Osteocyte (in vitro differentiated cells): ENCODE measurements around the gene TYK2. TPM values are rescaled to one million over a fixed set of nuclear protein-coding genes. Genes with fewer than 3 reads are reported as not detected.
A peak's percentile ranks its signal among the peaks of the same experiment; 100 is the strongest.

ENCODE experiments used
- DNase-seq: peaks from one replicate; pipeline ENCODE4 v3.0.0; 2021; ENCODE audit warnings: mixed read lengths; ENCODE audit not compliant: unreplicated experiment; ENCODE audit errors: extremely low spot score
- H3K27ac Mint-ChIP-seq: one replicate; pipeline ENCODE4 v1.8.0; 2021; ENCODE audit warnings: mild to moderate bottlenecking, mixed read lengths; ENCODE audit not compliant: unreplicated experiment
- H3K27me3 Mint-ChIP-seq: one replicate; pipeline ENCODE4 v1.8.0; 2021; ENCODE audit warnings: mixed read lengths; ENCODE audit not compliant: unreplicated experiment
- H3K36me3 Mint-ChIP-seq: one replicate; pipeline ENCODE4 v1.8.0; 2021; ENCODE audit warnings: mixed read lengths; ENCODE audit not compliant: unreplicated experiment
- H3K4me1 Mint-ChIP-seq: one replicate; pipeline ENCODE4 v1.8.0; 2021; ENCODE audit warnings: mixed read lengths; ENCODE audit not compliant: unreplicated experiment
- H3K4me3 Mint-ChIP-seq: one replicate; pipeline ENCODE4 v1.8.0; 2021; ENCODE audit warnings: mild to moderate bottlenecking, moderate library complexity, mixed read lengths; ENCODE audit not compliant: unreplicated experiment
- H3K9me3 Mint-ChIP-seq: one replicate; pipeline ENCODE4 v1.8.0; 2021; ENCODE audit warnings: mixed read lengths; ENCODE audit not compliant: unreplicated experiment
- CTCF ChIP-seq: fragments of 200-600 bp; sonication (generic); IDR thresholded peaks from 2 replicates; pipeline ENCODE4 v1.5.0; 2021; ENCODE audit warnings: antibody characterized with exemption, mild to moderate bottlenecking, moderate library complexity
- total RNA-seq: library from RNA; stranded (reverse); gene quantifications from 2 replicates; pipeline ENCODE4 v1.2.1, GENCODE V29; 2021

TYK2 gene
- total RNA-seq, 1 donor from 2014 or later = 136 TPM

DNA sequence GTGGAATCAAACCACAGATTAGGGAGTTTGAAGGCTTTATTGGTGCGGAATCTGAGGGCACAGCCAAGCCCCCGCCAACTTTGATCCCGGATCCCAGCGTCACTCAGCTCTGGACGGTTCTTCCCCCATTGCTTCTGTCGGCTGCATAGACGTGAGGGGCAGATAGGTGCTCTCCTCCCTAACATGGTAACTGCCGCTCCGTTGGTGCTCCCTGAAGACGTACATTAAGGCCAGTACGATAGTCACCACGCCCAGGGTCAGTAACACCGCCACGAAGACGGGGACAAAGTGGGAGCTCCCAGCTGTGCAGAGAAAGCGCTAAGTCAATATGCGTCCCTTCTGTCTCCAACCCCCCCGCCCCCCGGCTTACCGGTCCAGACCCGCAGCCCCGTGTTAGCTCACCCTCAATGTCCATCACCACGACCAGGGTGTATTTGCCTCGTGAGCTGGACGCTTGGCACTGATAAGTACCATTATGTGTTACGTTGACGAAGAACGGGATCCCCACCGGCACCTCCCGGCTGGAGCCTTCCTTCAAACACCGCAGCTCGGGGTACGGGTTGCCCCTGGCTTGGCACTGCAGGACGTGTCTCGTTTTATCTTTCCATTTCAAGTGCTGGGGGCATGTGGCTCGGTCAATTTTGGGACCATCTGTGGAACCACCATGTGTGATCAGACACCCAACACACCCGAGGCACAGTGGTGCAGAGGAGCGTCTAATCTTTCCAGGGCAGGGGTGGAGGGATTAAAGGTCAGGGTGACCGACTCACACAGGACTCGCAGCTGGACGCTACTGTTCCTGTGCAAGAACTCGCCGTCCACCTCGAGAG is 46.4 kb downstream of the TYK2 start:
- no peaks in the 10 kb centered on the region for H3K27me3 Mint-ChIP-seq
- H3K4me3 Mint-ChIP-seq = peak overlapping the region; percentile 95
- DNase-seq = no peak
- peak overlapping the region; percentile 99 for H3K27ac Mint-ChIP-seq
- peaks cover 25% of the 10 kb centered on the region for H3K4me1 Mint-ChIP-seq
- H3K9me3 Mint-ChIP-seq = no peaks in the 10 kb centered on the region
- no peak for TF ChIP-seq CTCF
- peaks cover 7% of the 10 kb centered on the region for H3K36me3 Mint-ChIP-seq

DNA sequence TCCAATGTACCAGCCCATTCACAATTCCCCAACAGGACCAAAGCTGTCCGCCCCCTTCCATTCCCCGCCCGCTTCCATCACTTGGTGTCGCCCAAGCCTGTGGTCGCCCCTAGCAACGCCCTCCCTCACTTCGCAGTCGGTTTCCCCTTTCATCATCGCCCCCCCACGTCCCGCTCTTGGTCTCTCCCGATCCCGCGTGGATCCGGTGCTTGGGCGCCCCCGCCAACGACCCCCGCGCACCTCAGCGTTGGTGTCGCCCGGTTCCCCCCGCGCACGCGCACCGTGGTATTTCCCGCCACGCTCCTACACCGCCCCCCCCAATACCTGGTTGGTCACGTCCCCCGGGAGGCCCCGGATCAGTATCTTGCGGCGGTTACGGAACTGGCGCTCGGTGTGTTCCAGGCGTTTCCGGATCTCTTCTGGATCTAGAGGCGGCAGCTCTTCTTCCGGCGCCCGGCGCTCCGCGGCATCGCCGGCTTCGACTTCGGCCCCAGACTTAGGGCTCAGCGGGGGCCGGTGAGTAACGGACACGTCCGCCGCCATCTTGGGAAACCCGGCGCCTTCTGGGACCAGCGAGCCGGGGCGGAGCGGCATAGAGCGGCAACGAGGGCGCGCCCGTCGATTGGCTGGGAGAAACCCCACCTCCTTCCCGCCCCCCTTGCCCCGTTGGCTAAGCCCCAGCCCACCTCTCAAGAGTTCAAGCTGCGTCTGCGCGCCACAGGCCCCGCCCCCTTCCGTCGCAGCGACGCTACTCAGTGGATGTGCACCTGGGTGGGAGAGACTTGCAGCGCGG is 47.2 kb downstream of the TYK2 start, which contains the start of gene RAVER1:
TSS of gene RAVER1 (minus strand) at position 565 of the 793 bp plus-strand sequence. CDS start at position 543, 22 bp downstream.
- peaks cover 10% of the 10 kb centered on the region for H3K36me3 Mint-ChIP-seq
- DNase-seq = peak; percentile 99
- TF ChIP-seq CTCF = no peak
- H3K4me3 Mint-ChIP-seq = peak within 1 kb of the TSS; percentile 95
- H3K4me1 Mint-ChIP-seq = peaks cover 25% of the 10 kb centered on the region
- H3K9me3 Mint-ChIP-seq = no peaks in the 10 kb centered on the region
- H3K27me3 Mint-ChIP-seq = no peaks in the 10 kb centered on the region
- H3K27ac Mint-ChIP-seq = peak within 1 kb of the TSS; percentile 99

GRCh38 chr19:10332158-10332964 is 48.0 kb downstream of the TYK2 start:
- DNase-seq = no peak
- H3K4me3 Mint-ChIP-seq = peak overlapping the region; percentile 95
- no peaks in the 10 kb centered on the region for H3K9me3 Mint-ChIP-seq
- H3K27ac Mint-ChIP-seq = peak overlapping the region; percentile 99
- peaks cover 25% of the 10 kb centered on the region for H3K4me1 Mint-ChIP-seq
- peak; percentile 25 for TF ChIP-seq CTCF
- no peaks in the 10 kb centered on the region for H3K27me3 Mint-ChIP-seq
- H3K36me3 Mint-ChIP-seq = peaks cover 10% of the 10 kb centered on the region

- no peak overlapping the region for H3K27ac Mint-ChIP-seq
- H3K27me3 Mint-ChIP-seq = no peaks in the 10 kb centered on the region
- H3K4me3 Mint-ChIP-seq = no peak overlapping the region
- TF ChIP-seq CTCF = no peak
- no peaks in the 10 kb centered on the region for H3K9me3 Mint-ChIP-seq
- H3K36me3 Mint-ChIP-seq = peaks cover 10% of the 10 kb centered on the region
- no peak for DNase-seq
- H3K4me1 Mint-ChIP-seq = peaks cover 22% of the 10 kb centered on the region
Measured at GRCh38 chr19:10329555-10329954, 50.8 kb downstream of the TYK2 start.
